Calu3 (cell line): ENCODE data around the gene TFRC. TPM values are rescaled to one million over a fixed set of nuclear protein-coding genes. Genes with fewer than 3 reads are reported as not detected.
"Not testable (repeated sequence)": the region's sequence is repeated elsewhere in the genome, so short reads cannot be mapped to it uniquely, and the experiment has no call there.

ENCODE experiments used
- BruUV-seq: library from RNA; stranded (reverse); fragments of 400-500 nt; replicated peaks from 2 replicates; lab custom pipeline; 2021; lab: Mats Ljungman, UMichigan
- CTCF ChIA-PET: fragments of 300-600 bp; sonication (Branson Sonifier 250); formaldehyde crosslinking; loops from one replicate; lab custom pipeline; 2022; ENCODE audit warnings: antibody characterized with exemption; lab: Charles Lee
- DNase-seq: peaks from one replicate; pipeline ENCODE4 v3.0.0; 2022
- H3K27ac Mint-ChIP-seq: one replicate; pipeline ENCODE4 v1.8.0; 2022; ENCODE audit warnings: mixed read lengths; ENCODE audit not compliant: unreplicated experiment
- H3K27me3 Mint-ChIP-seq: one replicate; pipeline ENCODE4 v1.8.0; 2022; ENCODE audit warnings: mixed read lengths; ENCODE audit not compliant: unreplicated experiment
- H3K36me3 Mint-ChIP-seq: one replicate; pipeline ENCODE4 v1.8.0; 2022; ENCODE audit warnings: mild to moderate bottlenecking, moderate library complexity, mixed read lengths; ENCODE audit not compliant: insufficient read depth, unreplicated experiment
- H3K4me1 Mint-ChIP-seq: one replicate; pipeline ENCODE4 v1.8.0; 2022; ENCODE audit warnings: mild to moderate bottlenecking, low read depth, mixed read lengths; ENCODE audit not compliant: unreplicated experiment
- H3K4me3 Mint-ChIP-seq: one replicate; pipeline ENCODE4 v1.8.0; 2022; ENCODE audit warnings: mild to moderate bottlenecking, low read depth, moderate library complexity, mixed read lengths; ENCODE audit not compliant: unreplicated experiment
- H3K9me3 Mint-ChIP-seq: one replicate; pipeline ENCODE4 v1.8.0; 2022; ENCODE audit warnings: low read depth, mixed read lengths; ENCODE audit not compliant: unreplicated experiment
- intact Hi-C: fragments of 100-400 bp; cut with micrococcal nuclease; formaldehyde crosslinking; loops from one replicate; pipeline ENCODE4 v1.10.0; 2022; ENCODE audit not compliant: unreplicated experiment
- total RNA-seq: library from RNA; stranded (reverse); gene quantifications from 2 replicates; pipeline ENCODE4 v1.2.3, GENCODE V29; 2022
- TF ChIP-seq, protein P1 (sequence below): fragments of 200-600 bp; IDR thresholded peaks from one replicate; pipeline ENCODE4 v1.8.0; 2022; ENCODE audit warnings: antibody characterized with exemption; ENCODE audit not compliant: unreplicated experiment

TFRC gene
- total RNA-seq, 1 experiment from 2014 or later, result 457 TPM

- intact Hi-C loops, result no loop called here
- Mint-ChIP-seq H3K9me3 (peaks cover 2% of the 10 kb centered on the region), H3K27me3 (peaks cover 46% of the 10 kb centered on the region), H3K36me3 (no peaks in the 10 kb centered on the region), H3K4me1 (no peaks in the 10 kb centered on the region), H3K4me3 (no peak overlapping the region), H3K27ac (no peak overlapping the region)
- no TSS peak for BruUV-seq
- TF ChIP-seq, protein P1, sequence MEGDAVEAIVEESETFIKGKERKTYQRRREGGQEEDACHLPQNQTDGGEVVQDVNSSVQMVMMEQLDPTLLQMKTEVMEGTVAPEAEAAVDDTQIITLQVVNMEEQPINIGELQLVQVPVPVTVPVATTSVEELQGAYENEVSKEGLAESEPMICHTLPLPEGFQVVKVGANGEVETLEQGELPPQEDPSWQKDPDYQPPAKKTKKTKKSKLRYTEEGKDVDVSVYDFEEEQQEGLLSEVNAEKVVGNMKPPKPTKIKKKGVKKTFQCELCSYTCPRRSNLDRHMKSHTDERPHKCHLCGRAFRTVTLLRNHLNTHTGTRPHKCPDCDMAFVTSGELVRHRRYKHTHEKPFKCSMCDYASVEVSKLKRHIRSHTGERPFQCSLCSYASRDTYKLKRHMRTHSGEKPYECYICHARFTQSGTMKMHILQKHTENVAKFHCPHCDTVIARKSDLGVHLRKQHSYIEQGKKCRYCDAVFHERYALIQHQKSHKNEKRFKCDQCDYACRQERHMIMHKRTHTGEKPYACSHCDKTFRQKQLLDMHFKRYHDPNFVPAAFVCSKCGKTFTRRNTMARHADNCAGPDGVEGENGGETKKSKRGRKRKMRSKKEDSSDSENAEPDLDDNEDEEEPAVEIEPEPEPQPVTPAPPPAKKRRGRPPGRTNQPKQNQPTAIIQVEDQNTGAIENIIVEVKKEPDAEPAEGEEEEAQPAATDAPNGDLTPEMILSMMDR, result no peak
- CTCF ChIA-PET, result no interaction called here
- no peak for DNase-seq
Measured at GRCh38 chr3:196008929-196009328, 73.0 kb downstream of the TFRC start.

GRCh38 chr3:196008387-196008786, 73.5 kb downstream of the TFRC start:
- peaks cover 46% of the 10 kb centered on the region for H3K27me3 Mint-ChIP-seq
- H3K27ac Mint-ChIP-seq, result no peak overlapping the region
- H3K4me1 Mint-ChIP-seq, result no peaks in the 10 kb centered on the region
- TF ChIP-seq, protein P1, result no peak
- intact Hi-C loops, result no loop called here
- CTCF ChIA-PET, result no interaction called here
- peaks cover 2% of the 10 kb centered on the region for H3K9me3 Mint-ChIP-seq
- H3K4me3 Mint-ChIP-seq, result no peak overlapping the region
- DNase-seq, result no peak
- BruUV-seq, result no TSS peak
- no peaks in the 10 kb centered on the region for H3K36me3 Mint-ChIP-seq

DNA sequence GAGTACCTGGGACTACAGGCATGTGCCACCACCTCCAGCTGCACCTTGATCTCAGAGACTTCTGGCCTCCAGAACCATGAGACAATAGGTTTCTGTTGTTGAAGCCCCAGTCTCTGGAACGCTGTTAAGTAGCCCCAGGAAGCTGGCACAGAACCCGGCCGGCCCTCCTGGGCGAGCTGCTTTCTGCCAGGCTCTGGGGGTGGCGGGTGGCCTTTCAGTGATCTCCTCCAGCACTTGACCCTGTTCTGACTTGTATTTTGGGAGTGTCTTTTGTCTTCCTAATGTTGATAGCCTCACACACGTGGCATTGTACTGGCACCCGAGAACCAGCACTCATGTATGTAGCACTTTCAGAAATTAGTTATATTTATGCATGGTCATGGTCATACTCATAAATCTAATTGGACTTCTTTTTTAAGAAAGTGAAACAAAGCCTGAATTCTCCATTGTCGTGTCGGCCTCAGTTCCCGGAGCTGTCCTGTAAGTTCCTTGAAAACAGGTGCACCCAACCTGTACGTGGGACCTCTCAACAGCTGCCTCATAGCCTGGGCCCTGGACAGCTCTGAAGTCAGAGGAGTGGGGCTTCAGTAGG, 74.0 kb downstream of the TFRC start:
- no peak overlapping the region for H3K27ac Mint-ChIP-seq
- TF ChIP-seq, protein P1, result no peak
- CTCF ChIA-PET, result no interaction called here
- DNase-seq, result no peak
- BruUV-seq, result no TSS peak
- H3K4me1 Mint-ChIP-seq, result no peaks in the 10 kb centered on the region
- H3K36me3 Mint-ChIP-seq, result no peaks in the 10 kb centered on the region
- intact Hi-C loops, result no loop called here
- H3K27me3 Mint-ChIP-seq, result peaks cover 46% of the 10 kb centered on the region
- H3K9me3 Mint-ChIP-seq, result peaks cover 2% of the 10 kb centered on the region
- no peak overlapping the region for H3K4me3 Mint-ChIP-seq

DNA sequence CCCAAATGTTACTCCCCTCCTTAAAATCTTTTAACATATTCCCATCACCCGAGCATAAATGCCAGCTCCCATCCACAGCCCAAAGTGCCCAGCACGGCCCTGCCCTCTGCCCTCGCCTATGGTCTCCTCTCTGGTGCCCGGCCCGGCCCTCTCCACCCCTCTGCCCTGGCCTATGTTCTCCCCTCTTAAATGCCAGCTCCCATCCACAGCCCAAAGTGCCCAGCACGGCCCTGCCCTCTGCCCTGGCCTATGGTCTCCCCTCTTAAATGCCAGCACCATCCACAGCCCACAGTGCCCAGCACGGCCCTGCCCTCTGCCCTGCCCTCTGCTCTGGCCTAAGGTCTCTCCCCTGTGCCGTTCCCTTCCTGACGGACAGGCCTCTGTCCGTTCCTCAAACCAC, 76.6 kb downstream of the TFRC start:
- H3K36me3 Mint-ChIP-seq, H3K27ac Mint-ChIP-seq, H3K9me3 Mint-ChIP-seq, intact Hi-C loops, DNase-seq, BruUV-seq, H3K4me1 Mint-ChIP-seq, CTCF ChIA-PET, H3K4me3 Mint-ChIP-seq: not testable (repeated sequence)
- H3K27me3 Mint-ChIP-seq, result peaks cover 37% of the 10 kb centered on the region

GRCh38 chr3:196004359-196005052, 77.4 kb downstream of the TFRC start:
- H3K9me3 Mint-ChIP-seq, H3K4me1 Mint-ChIP-seq, DNase-seq, H3K27ac Mint-ChIP-seq, H3K4me3 Mint-ChIP-seq, BruUV-seq, H3K36me3 Mint-ChIP-seq, intact Hi-C loops: not testable (repeated sequence)
- CTCF ChIA-PET, result interaction anchor here (1.5 kb wide), 1 partner anchor 21 kb away, joined by 3 read pairs; no protein-coding TSS in a partner anchor
- H3K27me3 Mint-ChIP-seq, result peaks cover 29% of the 10 kb centered on the region
